K562 (cell line): ENCODE results near the gene RANBP3. TPM values are rescaled to one million over a fixed set of nuclear protein-coding genes. Genes with fewer than 3 reads are reported as not detected.
A peak's percentile ranks its signal among the peaks of the same experiment; 100 is the strongest.

ENCODE experiments used
- ATAC-seq: fragments of 200-7000 bp; cut with Tn5 transposase; 3 replicates; pipeline ENCODE4 v1.9.1; 2020; ENCODE audit warnings: moderate library complexity
- BruUV-seq: library from RNA; stranded (reverse); fragments of 400-500 nt; replicated peaks from 2 replicates; lab custom pipeline; 2021; lab: Mats Ljungman, UMichigan
- CTCF ChIA-PET: fragments of 300-600 bp; formaldehyde crosslinking; extraction: SDS; loops from one replicate; lab custom pipeline; 2021; ENCODE audit warnings: low intra/inter-chr PET ratio; lab: Yijun Ruan, JAX
- POLR2A ChIA-PET: fragments of 300-600, 350-650 bp; sonication (Branson Sonifier 250); formaldehyde crosslinking; extraction: SDS; loops from one replicate; lab custom pipeline; 2021; ENCODE audit warnings: antibody characterized with exemption, inconsistent platforms; lab: Yijun Ruan, JAX
- DNase-seq, 4 experiments: peaks; one replicate each; pipeline versions ENCODE4 v3.0.0 to v3.0.0-alpha.2; 2011 to 2018; ENCODE audit warnings: low spot score in 3 of 4, mixed read lengths in 3 of 4; ENCODE audit errors: extremely low read depth in 1 of 4
- FAIRE-seq: peaks from 2 replicates; lab custom pipeline; 2011; peaks lifted over from hg19 to GRCh38; lab: Jason Lieb, UNC
- H2AFZ ChIP-seq: 2 replicates; pipeline ENCODE4 v1.6.0; 2011; ENCODE audit warnings: low read depth, low read length, control low read depth, inconsistent platforms
- H3K27ac ChIP-seq: fragments of 200-600 bp; 3 replicates; pipeline ENCODE4 v1.8.0; 2011; ENCODE audit warnings: low read depth, mild to moderate bottlenecking, control low read depth, inconsistent platforms, low read length, moderate library complexity, mixed read lengths; ENCODE audit errors: extremely low read depth
- H3K27me3 ChIP-seq, 2 experiments: fragments of 300-600 bp in 1 of 2; 2 replicates in 1 of 2; 3 replicates in 1 of 2; pipeline versions ENCODE4 v1.6.0 to v1.8.0; 2011; ENCODE audit warnings: inconsistent platforms in 2 of 2, low read length in 2 of 2, mild to moderate bottlenecking in 1 of 2, mixed read lengths in 1 of 2, moderate library complexity in 1 of 2; ENCODE audit not compliant: control insufficient read depth in 2 of 2, insufficient read depth in 2 of 2
- H3K36me3 ChIP-seq: fragments of 300-600 bp; 3 replicates; pipeline ENCODE4 v1.8.0; 2011; ENCODE audit warnings: mild to moderate bottlenecking, low read length, inconsistent platforms; ENCODE audit not compliant: control insufficient read depth, insufficient read depth
- H3K4me1 ChIP-seq, 2 experiments: fragments of 200-600 bp in 1 of 2; replicated peaks in 1 of 2; 2 replicates in 1 of 2; 3 replicates in 1 of 2; pipeline versions ENCODE4 v1.5.1 to v1.8.0; 2011; ENCODE audit warnings: inconsistent platforms in 2 of 2, low read length in 2 of 2, mild to moderate bottlenecking in 1 of 2, mixed read lengths in 1 of 2, moderate library complexity in 1 of 2; ENCODE audit not compliant: control insufficient read depth in 2 of 2, insufficient read depth in 2 of 2
- H3K4me2 ChIP-seq: 2 replicates; pipeline ENCODE4 v1.6.1; 2011; ENCODE audit warnings: low read length, control low read depth, inconsistent platforms, mixed read lengths; ENCODE audit not compliant: insufficient read depth
- H3K4me3 ChIP-seq: fragments of 200-600 bp; sonication (generic), shearing (Covaris generic); 2 replicates; pipeline ENCODE4 v1.5.1; 2016; ENCODE audit warnings: control low read depth, inconsistent platforms
- H3K79me2 ChIP-seq: fragments of 200-600 bp; 3 replicates; pipeline ENCODE4 v1.8.0; 2011; ENCODE audit warnings: low read length, inconsistent platforms; ENCODE audit not compliant: control insufficient read depth, insufficient read depth
- H3K9ac ChIP-seq, 2 experiments: 2 replicates each; pipeline versions ENCODE4 v1.6.0 to v1.6.1; 2011; ENCODE audit warnings: low read depth in 2 of 2, low read length in 2 of 2, control low read depth in 1 of 2, inconsistent platforms in 1 of 2, mild to moderate bottlenecking in 1 of 2, mixed read lengths in 1 of 2; ENCODE audit not compliant: insufficient read depth in 1 of 2
- H3K9me1 ChIP-seq: one replicate; pipeline ENCODE4 v1.6.0; 2011; ENCODE audit warnings: inconsistent platforms, mild to moderate bottlenecking, low read length, moderate library complexity; ENCODE audit not compliant: control insufficient read depth, insufficient read depth
- H3K9me3 ChIP-seq: replicated peaks from 2 replicates; pipeline ENCODE4 v1.5.1; 2011; ENCODE audit warnings: low read depth, low read length, inconsistent platforms; ENCODE audit not compliant: control insufficient read depth, insufficient read depth
- H4K20me1 ChIP-seq: replicated peaks from 2 replicates; pipeline ENCODE4 v1.6.1; 2011; ENCODE audit warnings: low read length, inconsistent platforms, mixed read lengths; ENCODE audit not compliant: control insufficient read depth, insufficient read depth
- CBX5 ChIP-seq: IDR thresholded peaks from 2 replicates; pipeline ENCODE4 v1.6.1; 2014; ENCODE audit warnings: low read depth, borderline replicate concordance
- EHMT2 ChIP-seq: fragments of 450-650 bp; IDR thresholded peaks from 2 replicates; pipeline ENCODE4 v1.6.1; 2018; ENCODE audit warnings: antibody characterized with exemption
- GATA2 ChIP-seq: sonication (generic); formaldehyde crosslinking; IDR thresholded peaks from 2 replicates; pipeline ENCODE4 v1.4.0; 2020; ENCODE audit warnings: mild to moderate bottlenecking, missing genetic modification reagents
- HDAC2 ChIP-seq: fragments of 450-650 bp; IDR thresholded peaks from 2 replicates; pipeline ENCODE4 v1.6.1; 2016; ENCODE audit warnings: mild to moderate bottlenecking
- JUND ChIP-seq, 2 experiments: IDR thresholded peaks; 2 replicates in 1 of 2; 3 replicates in 1 of 2; pipeline ENCODE4 v1.6.1; 2011; ENCODE audit warnings: borderline replicate concordance in 2 of 2, low read depth in 2 of 2, low read length in 2 of 2, improper control_type of control experiment in 1 of 2, missing biosample characterization in 1 of 2, missing genetic modification characterization in 1 of 2, missing genetic modification reagents in 1 of 2
- NRF1 ChIP-seq, 2 experiments: fragments of 450-650 bp; IDR thresholded peaks in 1 of 2; conservative IDR thresholded peaks in 1 of 2; 2 replicates each; pipeline ENCODE4 v1.6.1; 2014; ENCODE audit warnings: mild to moderate bottlenecking in 2 of 2
- PRDM10 ChIP-seq: fragments of 450-650 bp; IDR thresholded peaks from 2 replicates; pipeline ENCODE4 v1.6.1; 2018; ENCODE audit not compliant: partially characterized antibody
- TFAP4 ChIP-seq: sonication (generic); formaldehyde crosslinking; IDR thresholded peaks from 2 replicates; pipeline ENCODE4 v1.8.0; 2022; ENCODE audit warnings: missing genetic modification reagents, mild to moderate bottlenecking, moderate library complexity, borderline replicate concordance
- ZNF395 ChIP-seq: fragments of 200-800 bp; sonication (Bioruptor generic); IDR thresholded peaks from 2 replicates; pipeline ENCODE4 v1.6.1; 2017; ENCODE audit warnings: missing genetic modification characterization, missing compliant biosample characterization
- ZNF639 ChIP-seq, 2 experiments: fragments of 200-800 bp in 1 of 2; sonication (Bioruptor generic) in 1 of 2; sonication (generic) in 1 of 2; formaldehyde crosslinking in 1 of 2; IDR thresholded peaks in 1 of 2; conservative IDR thresholded peaks in 1 of 2; 2 replicates each; pipeline versions ENCODE4 v1.5.0 to v1.6.1; 2016 to 2020; ENCODE audit warnings: missing compliant biosample characterization in 1 of 2, missing genetic modification characterization in 1 of 2, missing genetic modification reagents in 1 of 2
- WGBS: fragments of 100-300 bp; shearing (Covaris generic); methylation state at CpG from one replicate; pipeline ENCODE4 v1.1.6; 2016; ENCODE audit warnings: low coverage, mixed read lengths; ENCODE audit not compliant: insufficient coverage; ENCODE audit errors: missing lambda C conversion rate; 5-methylcytosine and 5-hydroxymethylcytosine counted together
- in situ Hi-C: fragments of 300-500 bp; cut with MboI; formaldehyde crosslinking; loops from 4 replicates; pipeline ENCODE4 v1.15.0; 2018; ENCODE audit warnings: inconsistent platforms, mixed read lengths
- intact Hi-C: fragments of 100-400 bp; cut with micrococcal nuclease; formaldehyde crosslinking; loops from 2 replicates; pipeline ENCODE4 v1.14.2; 2022
- polyA plus RNA-seq, 8 experiments: library from polyadenylated mRNA; depleted of rRNA in 4 of 8; stranded (reverse) in 5 of 8; unstranded in 3 of 8; fragments of >200 nt; fragmentation: Nextera tagmentation in 2 of 8; fragmentation: Illumina TruSeq in 1 of 8; extraction: Ambion mirVana in 2 of 8; extraction: Trizol in 1 of 8; gene quantifications; 2 replicates each; pipeline versions ENCODE4 v1.2.1 to v1.2.3, GENCODE V29; 2011 to 2014; ENCODE audit warnings: inconsistent platforms in 1 of 8, missing spikeins in 1 of 8
- total RNA-seq, 7 experiments: library from RNA; depleted of rRNA in 6 of 7; stranded (reverse); fragments of >200 nt in 6 of 7; fragmentation: Illumina TruSeq in 2 of 7; extraction: Trizol in 2 of 7; gene quantifications; 2 replicates each; pipeline versions ENCODE4 v1.2.1 to v1.2.3, GENCODE V29; 2011 to 2021; ENCODE audit warnings: low replicate concordance in 1 of 7

The RANBP3 gene
- total and polyA plus RNA-seq, 9 of the 15 experiments (the other 6 are each of a cell fraction or from before 2014, with no cell fraction given) = 0.90 to 95.1 (median 63.2) TPM

GRCh38 chr19:5985098-5985783 is 7.3 kb upstream of the RANBP3 start:
- no peaks in the 10 kb centered on the region for H3K9me3 ChIP-seq
- peak overlapping the region; percentile 3 to 52; a peak in 3 of 4 replicates for H3K9ac ChIP-seq
- H4K20me1 ChIP-seq = no peaks in the 10 kb centered on the region
- H3K36me3 ChIP-seq = peaks cover 8% of the 10 kb centered on the region; the same call in 1 of the 3 replicates
- no peaks in the 10 kb centered on the region for H3K9me1 ChIP-seq
- peak in 3 of 4 experiments; percentile 35 to 75 (median 58) for DNase-seq
- ChIA-PET POLR2A (interaction anchor here (0.9 to 1.1 kb wide), 4 partner anchors 15 to 387 kb away, joined by 3 to 4 read pairs (median 3); partner anchors contain the start of genes ALKBH7 and DUS3L), CTCF (no interaction called here)
- H3K27me3 ChIP-seq = no peaks in the 10 kb centered on the region
- peak overlapping the region; percentile 69 for H3K4me2 ChIP-seq
- FAIRE-seq = peak; percentile 69
- peak overlapping the region; percentile 89 for H2AFZ ChIP-seq
- intact Hi-C loops = loop anchor here (10.0 kb wide), 1 partner anchor 180 kb away; the partner anchor contains the start of gene NRTN
- no TSS peak for BruUV-seq
- in situ Hi-C loops = no loop called here
- 22% methylated on average over 12 of the region's 12 CpGs for WGBS
- H3K27ac ChIP-seq = peak overlapping the region; percentile 87
- peak; percentile 60 for ATAC-seq
- H3K79me2 ChIP-seq = peaks cover 5% of the 10 kb centered on the region
- peaks cover 41 to 44% of the 10 kb centered on the region in 2 experiments for H3K4me1 ChIP-seq
- no peak overlapping the region for H3K4me3 ChIP-seq
- no peak for TF ChIP-seq PRDM10
- TF ChIP-seq EHMT2 = peak; percentile 59; the same call in 1 of the 2 replicates
- 0 out of 2 replicates have a peak, but pooled peaks have one; percentile 50 for TF ChIP-seq HDAC2
- TF ChIP-seq CBX5 = no peak
- TF ChIP-seq TFAP4 = peak; percentile 32
- TF ChIP-seq GATA2 (CRISPR knock-in tag) = peak; percentile 60; the same call in 1 of the 2 replicates
- TF ChIP-seq JUND (IDR thresholded peaks at IDR 0.05; ENCODE audit: borderline replicate concordance, low read depth, low read length) = peak; percentile 74
- peak; percentile 52; the same call in 2 of the 3 replicates for TF ChIP-seq JUND (tag; IDR thresholded peaks at IDR 0.05; ENCODE audit: borderline replicate concordance, low read depth, low read length)
- peak; percentile 84 for TF ChIP-seq ZNF395 (CRISPR knock-in tag)
- TF ChIP-seq NRF1 (conservative IDR thresholded peaks at IDR 0.05 in 1 of 2, IDR thresholded peaks at IDR 0.05 in 1 of 2) = peak; percentile 87 to 89
- TF ChIP-seq ZNF639 (CRISPR knock-in tag; conservative IDR thresholded peaks at IDR 0.05 in 1 of 2, IDR thresholded peaks at IDR 0.05 in 1 of 2) = peak in 1 of 2 experiments; percentile 88; a peak in 2 of 4 replicates
